Central memory CD4-positive, alpha-beta T cell (primary cell): ENCODE measurements around the gene SLC12A7.
"Not testable (repeated sequence)": the region's sequence is repeated elsewhere in the genome, so short reads cannot be mapped to it uniquely, and the experiment has no call there.

Source experiments
- DNase-seq: peaks from one replicate; pipeline ENCODE4 v3.0.0; 2022

The SLC12A7 gene

GRCh38 chr5:1002836-1003235 is 109.0 kb downstream of the SLC12A7 start:
- no peak for DNase-seq

GRCh38 chr5:1002271-1002546 is 109.7 kb downstream of the SLC12A7 start:
- no peak for DNase-seq

GRCh38 chr5:1001406-1002270 is 110.2 kb downstream of the SLC12A7 start:
- DNase-seq, result no peak

- DNase-seq, result not testable (repeated sequence)
These were observed 111.0 kb downstream of the SLC12A7 start for GRCh38 chr5:1000831-1001230.
